ENCODE data around the gene CNKSR1. TPM values are rescaled to one million over a fixed set of nuclear protein-coding genes. Genes with fewer than 3 reads are reported as not detected.

The CNKSR1 gene
- polyA plus RNA-seq, 1 of the 3 experiments (the other 2 are of a cell fraction): 0.49 TPM

DNA sequence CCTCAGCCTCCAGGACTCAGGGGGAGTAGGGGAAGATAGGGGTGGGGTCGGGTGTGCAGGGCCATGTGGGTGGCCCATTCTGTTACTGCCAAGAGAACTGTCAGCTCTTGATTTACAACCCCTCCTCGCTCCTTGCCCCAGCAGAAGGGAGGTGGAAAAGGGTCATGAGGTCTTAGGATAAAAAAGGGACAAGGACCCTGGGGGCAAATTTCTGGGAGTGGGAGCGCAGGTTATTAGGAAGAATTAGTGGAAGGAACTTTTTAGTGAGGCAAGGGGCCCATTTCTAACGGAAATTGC, 17.6 kb upstream of the CNKSR1 start (continued):
- TF ChIP-seq, protein P1, sequence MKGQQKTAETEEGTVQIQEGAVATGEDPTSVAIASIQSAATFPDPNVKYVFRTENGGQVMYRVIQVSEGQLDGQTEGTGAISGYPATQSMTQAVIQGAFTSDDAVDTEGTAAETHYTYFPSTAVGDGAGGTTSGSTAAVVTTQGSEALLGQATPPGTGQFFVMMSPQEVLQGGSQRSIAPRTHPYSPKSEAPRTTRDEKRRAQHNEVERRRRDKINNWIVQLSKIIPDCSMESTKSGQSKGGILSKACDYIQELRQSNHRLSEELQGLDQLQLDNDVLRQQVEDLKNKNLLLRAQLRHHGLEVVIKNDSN (IDR thresholded peaks at IDR 0.05; ENCODE audit: borderline replicate concordance, low read depth): no peak
- TF ChIP-seq EZH2phosphoT487 (IDR thresholded peaks at IDR 0.05; ENCODE audit: borderline replicate concordance, low read depth) (no peak), RCOR1 (IDR thresholded peaks at IDR 0.05; ENCODE audit: low read length) (no peak), CHD2 (IDR thresholded peaks at IDR 0.05; ENCODE audit: low read length, partially characterized antibody) (no peak), GABPA (IDR thresholded peaks at IDR 0.05; ENCODE audit: low read depth) (no peak), NFIC (IDR thresholded peaks at IDR 0.05; ENCODE audit: borderline replicate concordance) (no peak), GATA2 (CRISPR knock-in tag; IDR thresholded peaks at IDR 0.05) (no peak), NRF1 (IDR thresholded peaks at IDR 0.05; ENCODE audit: low read depth, low read length) (no peak)

DNA sequence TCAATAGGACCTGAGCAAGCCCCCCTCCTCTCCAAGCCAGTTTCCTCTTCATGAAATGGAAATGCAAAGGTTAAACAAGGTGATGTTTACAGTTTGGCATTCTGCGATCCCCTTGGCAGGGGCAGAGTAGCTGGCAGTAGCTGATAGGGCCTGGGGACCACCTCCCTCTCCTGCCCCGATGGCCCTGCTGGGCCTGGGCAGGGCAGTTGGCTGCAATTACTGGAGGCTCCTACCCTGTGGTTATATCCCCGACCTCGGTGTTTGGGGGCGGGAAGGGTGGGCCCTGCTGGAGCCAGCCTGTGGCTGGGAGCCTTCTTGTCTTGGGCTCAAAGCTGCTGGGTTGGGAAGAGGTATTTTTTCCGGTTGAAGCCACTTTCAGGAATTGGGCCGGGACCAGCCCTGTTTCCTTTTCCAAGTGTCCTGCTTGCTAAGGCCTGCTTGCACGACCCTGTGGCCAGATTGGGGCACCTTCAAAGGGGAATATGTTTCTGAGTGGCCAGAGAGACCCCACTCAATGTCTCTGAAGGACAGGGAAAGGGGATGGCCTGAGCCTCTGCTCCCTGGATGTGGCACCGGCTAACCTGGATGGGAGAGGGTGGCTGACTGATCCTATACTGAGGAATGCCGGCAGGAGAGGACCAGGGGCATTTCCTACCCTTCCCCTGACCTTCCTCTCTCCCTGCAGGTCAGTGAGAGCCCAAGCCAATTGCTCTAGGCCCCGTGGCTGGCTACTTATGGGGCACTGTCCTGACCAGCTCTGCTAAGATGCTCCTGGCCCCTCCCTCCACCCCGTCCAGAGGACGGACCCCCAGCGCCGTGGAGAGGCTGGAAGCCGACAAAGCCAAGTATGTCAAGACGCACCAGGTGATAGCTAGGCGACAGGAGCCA, 16.5 kb upstream of the CNKSR1 start:
- Histone ChIP-seq H3K4me1 (ENCODE audit: control insufficient read depth in 1 of 2, insufficient read depth in 2 of 2, low read depth in 1 of 2, low read length in 1 of 2) (peaks cover 6 to 32% of the 10 kb centered on the region in 2 experiments; a peak in 1 of 4 replicates), H3K9ac (no peak overlapping the region), H2AFZ (ENCODE audit: low read depth) (no peak overlapping the region), H3K36me3 (replicated peaks in 1 of 2; ENCODE audit: control insufficient read depth in 1 of 2, insufficient read depth in 2 of 2, low read length in 1 of 2) (no peaks in the 10 kb centered on the region), H3K27me3 (ENCODE audit: insufficient read depth) (no peaks in the 10 kb centered on the region), H3K4me2 (no peak overlapping the region), H3F3A (replicated peaks; ENCODE audit: insufficient read depth) (no peaks in the 10 kb centered on the region), H3K9me3 (no peaks in the 10 kb centered on the region), H3K79me2 (ENCODE audit: insufficient read depth) (no peaks in the 10 kb centered on the region), H4K20me1 (ENCODE audit: insufficient read depth) (no peaks in the 10 kb centered on the region), H3K4me3 (ENCODE audit: low read depth in 2 of 2, low read length in 1 of 2) (no peak overlapping the region), H3K9me2 (no peaks in the 10 kb centered on the region), H3K27ac (ENCODE audit: low read depth in 2 of 2, low read length in 1 of 2) (no peak overlapping the region)
- ChIA-PET POLR2A (interaction anchor here (0.7 to 1.5 kb wide), 2 partner anchors 49 to 73 kb away, joined by 3 read pairs; partner anchors contain the start of genes CEP85 and PDIK1L), CTCF (interaction anchor here (1.0 to 13.7 kb wide), 8 partner anchors 9 to 161 kb away, joined by 3 to 131 read pairs (median 5); partner anchors contain the start of genes CEP85 and ZNF593)
- 82% methylated on average over 3 of the region's 18 CpGs for WGBS (ENCODE audit: low lambda C conversion rate)
- DNase-seq: no peak
- TF ChIP-seq, protein P2, sequence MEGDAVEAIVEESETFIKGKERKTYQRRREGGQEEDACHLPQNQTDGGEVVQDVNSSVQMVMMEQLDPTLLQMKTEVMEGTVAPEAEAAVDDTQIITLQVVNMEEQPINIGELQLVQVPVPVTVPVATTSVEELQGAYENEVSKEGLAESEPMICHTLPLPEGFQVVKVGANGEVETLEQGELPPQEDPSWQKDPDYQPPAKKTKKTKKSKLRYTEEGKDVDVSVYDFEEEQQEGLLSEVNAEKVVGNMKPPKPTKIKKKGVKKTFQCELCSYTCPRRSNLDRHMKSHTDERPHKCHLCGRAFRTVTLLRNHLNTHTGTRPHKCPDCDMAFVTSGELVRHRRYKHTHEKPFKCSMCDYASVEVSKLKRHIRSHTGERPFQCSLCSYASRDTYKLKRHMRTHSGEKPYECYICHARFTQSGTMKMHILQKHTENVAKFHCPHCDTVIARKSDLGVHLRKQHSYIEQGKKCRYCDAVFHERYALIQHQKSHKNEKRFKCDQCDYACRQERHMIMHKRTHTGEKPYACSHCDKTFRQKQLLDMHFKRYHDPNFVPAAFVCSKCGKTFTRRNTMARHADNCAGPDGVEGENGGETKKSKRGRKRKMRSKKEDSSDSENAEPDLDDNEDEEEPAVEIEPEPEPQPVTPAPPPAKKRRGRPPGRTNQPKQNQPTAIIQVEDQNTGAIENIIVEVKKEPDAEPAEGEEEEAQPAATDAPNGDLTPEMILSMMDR (IDR thresholded peaks at IDR 0.05): no peak
- TF ChIP-seq RCOR1 (IDR thresholded peaks at IDR 0.05; ENCODE audit: low read length): no peak
